Mesothelial cell of epicardium (in vitro differentiated cells): ENCODE measurements around the gene NELFCD. TPM values are rescaled to one million over a fixed set of nuclear protein-coding genes. Genes with fewer than 3 reads are reported as not detected.
"Not testable (repeated sequence)": the region's sequence is repeated elsewhere in the genome, so short reads cannot be mapped to it uniquely, and the experiment has no call there.

Experiments
- DNase-seq, 2 experiments: peaks; one replicate each; pipeline ENCODE4 v3.0.0; 2021; ENCODE audit warnings: low spot score in 2 of 2; ENCODE audit not compliant: unreplicated experiment in 2 of 2
- H3K27ac Mint-ChIP-seq: 2 replicates; pipeline ENCODE4 v1.8.0; 2021; ENCODE audit warnings: mixed read lengths
- H3K27me3 Mint-ChIP-seq: 2 replicates; pipeline ENCODE4 v1.8.0; 2021; ENCODE audit warnings: low read depth, mixed read lengths
- H3K36me3 Mint-ChIP-seq: 2 replicates; pipeline ENCODE4 v1.8.0; 2021; ENCODE audit warnings: mixed read lengths
- H3K4me1 Mint-ChIP-seq: 2 replicates; pipeline ENCODE4 v1.8.0; 2021; ENCODE audit warnings: mixed read lengths
- H3K4me3 Mint-ChIP-seq: 2 replicates; pipeline ENCODE4 v1.8.0; 2021; ENCODE audit warnings: mild to moderate bottlenecking, moderate library complexity, mixed read lengths
- H3K9me3 Mint-ChIP-seq: 2 replicates; pipeline ENCODE4 v1.8.0; 2021; ENCODE audit warnings: mixed read lengths
- CTCF ChIP-seq: fragments of 200-600 bp; sonication (generic); IDR thresholded peaks from one replicate; pipeline ENCODE4 v1.5.0; 2021; ENCODE audit warnings: antibody characterized with exemption; ENCODE audit not compliant: unreplicated experiment
- total RNA-seq: library from RNA; stranded (reverse); gene quantifications from 3 replicates; pipeline ENCODE4 v1.2.1, GENCODE V29; 2021

NELFCD gene
- total RNA-seq, 1 donor from 2014 or later = 106 TPM

GRCh38 chr20:59033616-59034165 lies 52.6 kb downstream of the NELFCD start:
- Mint-ChIP-seq H3K4me1 (peaks cover 32% of the 10 kb centered on the region), H3K36me3 (peaks cover 33% of the 10 kb centered on the region), H3K4me3 (no peak overlapping the region), H3K27me3 (no peaks in the 10 kb centered on the region), H3K9me3 (no peaks in the 10 kb centered on the region), H3K27ac (no peak overlapping the region)
- TF ChIP-seq CTCF = no peak
- DNase-seq = no peak

- Mint-ChIP-seq H3K4me3 (no peak overlapping the region), H3K27ac (no peak overlapping the region), H3K36me3 (peaks cover 26% of the 10 kb centered on the region)
These were observed 54.3 kb downstream of the NELFCD start for GRCh38 chr20:59035381-59035780.

GRCh38 chr20:59037386-59037785 lies 56.3 kb downstream of the NELFCD start:
- no peak overlapping the region for H3K4me3 Mint-ChIP-seq
- DNase-seq = no peak
- H3K9me3 Mint-ChIP-seq = no peaks in the 10 kb centered on the region
- H3K27me3 Mint-ChIP-seq = no peaks in the 10 kb centered on the region
- H3K27ac Mint-ChIP-seq = no peak overlapping the region
- TF ChIP-seq CTCF = no peak
- H3K4me1 Mint-ChIP-seq = peaks cover 26% of the 10 kb centered on the region
- peaks cover 25% of the 10 kb centered on the region for H3K36me3 Mint-ChIP-seq

More at GRCh38 chr20:59035381-59035780, 54.3 kb downstream of the NELFCD start:
- Mint-ChIP-seq H3K4me1 (peaks cover 25% of the 10 kb centered on the region), H3K27me3 (no peaks in the 10 kb centered on the region), H3K9me3 (no peaks in the 10 kb centered on the region)
- TF ChIP-seq CTCF = no peak
- no peak for DNase-seq

GRCh38 chr20:59039233-59039632 lies 58.2 kb downstream of the NELFCD start:
- Mint-ChIP-seq H3K9me3 (no peaks in the 10 kb centered on the region), H3K4me3 (no peak overlapping the region), H3K27ac (no peak overlapping the region), H3K4me1 (peaks cover 31% of the 10 kb centered on the region), H3K36me3 (peaks cover 25% of the 10 kb centered on the region), H3K27me3 (no peaks in the 10 kb centered on the region)
- TF ChIP-seq CTCF = no peak
- DNase-seq = no peak

- Mint-ChIP-seq H3K27ac (peak overlapping the region; percentile 49), H3K36me3 (peaks cover 18% of the 10 kb centered on the region), H3K27me3 (no peaks in the 10 kb centered on the region), H3K4me1 (peaks cover 31% of the 10 kb centered on the region), H3K9me3 (no peaks in the 10 kb centered on the region), H3K4me3 (peak overlapping the region; percentile 84)
- no peak for TF ChIP-seq CTCF
- no peak for DNase-seq
These were observed 59.6 kb downstream of the NELFCD start for GRCh38 chr20:59040667-59041066.

- H3K4me1 Mint-ChIP-seq = peaks cover 31% of the 10 kb centered on the region
- H3K9me3 Mint-ChIP-seq, H3K27me3 Mint-ChIP-seq, DNase-seq: not testable (repeated sequence)
- peak overlapping the region; percentile 84 for H3K4me3 Mint-ChIP-seq
- peaks cover 16% of the 10 kb centered on the region for H3K36me3 Mint-ChIP-seq
- H3K27ac Mint-ChIP-seq = peak overlapping the region; percentile 59
These were observed 60.4 kb downstream of the NELFCD start for GRCh38 chr20:59041487-59041886.
